SK-N-SH (cell line): ENCODE results near the gene AFP. TPM values are rescaled to one million over a fixed set of nuclear protein-coding genes. Genes with fewer than 3 reads are reported as not detected.

Experiments
- CTCF ChIA-PET: fragments of 300-600, 350-600 bp; formaldehyde crosslinking; extraction: SDS; loops from one replicate; lab custom pipeline; 2021; lab: Yijun Ruan, JAX
- POLR2A ChIA-PET: fragments of 350-600 bp; sonication (Branson Sonifier 250); formaldehyde crosslinking; extraction: SDS; loops from one replicate; lab custom pipeline; 2020; ENCODE audit warnings: antibody characterized with exemption, inconsistent platforms; lab: Yijun Ruan, JAX
- DNase-seq: peaks from one replicate; pipeline ENCODE4 v3.0.0; 2012
- H2AFZ ChIP-seq: fragments of 200-600 bp; sonication (generic); 2 replicates; pipeline ENCODE4 v1.8.1; 2016; ENCODE audit warnings: antibody characterized with exemption, mild to moderate bottlenecking, low read depth
- H3F3A ChIP-seq: fragments of 200-600 bp; sonication (generic); replicated peaks from 2 replicates; pipeline ENCODE3; 2016; ENCODE audit warnings: antibody characterized with exemption, mild to moderate bottlenecking; ENCODE audit not compliant: insufficient read depth
- H3K27ac ChIP-seq, 2 experiments: fragments of 200-500 bp in 1 of 2; fragments of 200-600 bp in 1 of 2; sonication (Bioruptor generic) in 1 of 2; sonication (generic), shearing (Covaris generic) in 1 of 2; 2 replicates each; pipeline versions ENCODE4 v1.5.1 to v1.6.1; 2014 to 2016; ENCODE audit warnings: low read depth in 2 of 2, inconsistent platforms in 1 of 2, low read length in 1 of 2, mild to moderate bottlenecking in 1 of 2, mixed read lengths in 1 of 2
- H3K27me3 ChIP-seq: fragments of 200-600 bp; sonication (generic), shearing (Covaris generic); 2 replicates; pipeline ENCODE4 v1.6.1; 2016; ENCODE audit warnings: mixed run types; ENCODE audit not compliant: insufficient read depth
- H3K36me3 ChIP-seq, 2 experiments: fragments of 200-500 bp in 1 of 2; fragments of 200-600 bp in 1 of 2; sonication (Bioruptor generic) in 1 of 2; sonication (generic) in 1 of 2; replicated peaks in 1 of 2; 2 replicates each; pipeline versions ENCODE3 to v1.5.1; 2014 to 2016; ENCODE audit warnings: low read length in 1 of 2, mild to moderate bottlenecking in 1 of 2; ENCODE audit not compliant: insufficient read depth in 2 of 2, control insufficient read depth in 1 of 2
- H3K4me1 ChIP-seq, 2 experiments: fragments of 200-500 bp in 1 of 2; fragments of 200-600 bp in 1 of 2; sonication (Bioruptor generic) in 1 of 2; sonication (generic), shearing (Covaris generic) in 1 of 2; 2 replicates each; pipeline versions ENCODE4 v1.5.1 to v1.6.1; 2014 to 2016; ENCODE audit warnings: low read depth in 1 of 2, low read length in 1 of 2, mixed run types in 1 of 2; ENCODE audit not compliant: insufficient read depth in 2 of 2, control insufficient read depth in 1 of 2
- H3K4me2 ChIP-seq: fragments of 200-600 bp; sonication (generic), shearing (Covaris generic); 2 replicates; pipeline ENCODE4 v1.6.1; 2017; ENCODE audit warnings: mixed run types
- H3K4me3 ChIP-seq, 2 experiments: fragments of 200-500 bp in 1 of 2; fragments of 200-600 bp in 1 of 2; sonication (Bioruptor generic) in 1 of 2; sonication (generic), shearing (Covaris generic) in 1 of 2; 2 replicates each; pipeline versions ENCODE4 v1.5.1 to v1.8.1; 2014 to 2016; ENCODE audit warnings: low read depth in 2 of 2, inconsistent platforms in 1 of 2, low read length in 1 of 2, mild to moderate bottlenecking in 1 of 2, mixed read lengths in 1 of 2, moderate library complexity in 1 of 2
- H3K79me2 ChIP-seq: fragments of 200-600 bp; sonication (generic); 2 replicates; pipeline ENCODE4 v1.8.1; 2017; ENCODE audit warnings: mild to moderate bottlenecking; ENCODE audit not compliant: insufficient read depth
- H3K9ac ChIP-seq: fragments of 200-600 bp; sonication (generic); 2 replicates; pipeline ENCODE4 v1.6.1; 2017; ENCODE audit warnings: mixed run types
- H3K9me2 ChIP-seq: fragments of 200-600 bp; sonication (generic); 2 replicates; pipeline ENCODE4 v1.6.1; 2017; ENCODE audit warnings: mixed run types
- H3K9me3 ChIP-seq: fragments of 200-600 bp; sonication (generic); 2 replicates; pipeline ENCODE4 v1.6.1; 2017; ENCODE audit warnings: mixed run types, mild to moderate bottlenecking, moderate library complexity
- H4K20me1 ChIP-seq: fragments of 200-600 bp; sonication (generic); 2 replicates; pipeline ENCODE4 v1.6.1; 2017; ENCODE audit warnings: mild to moderate bottlenecking, mixed run types; ENCODE audit not compliant: insufficient read depth
- CHD2 ChIP-seq: fragments of 150-350 bp; IDR thresholded peaks from 2 replicates; pipeline ENCODE4 v1.6.1; 2018; ENCODE audit warnings: low read length; ENCODE audit not compliant: partially characterized antibody
- ELF1 ChIP-seq: IDR thresholded peaks from 2 replicates; pipeline ENCODE4 v1.4.0; 2012
- EP300 ChIP-seq, 2 experiments: IDR thresholded peaks; 2 replicates each; pipeline versions ENCODE4 v1.4.0 to v1.6.1; 2012; ENCODE audit warnings: borderline replicate concordance in 1 of 2, low read depth in 1 of 2, low read length in 1 of 2
- EZH2phosphoT487 ChIP-seq: fragments of 200-600 bp; sonication (generic); IDR thresholded peaks from 2 replicates; pipeline ENCODE4 v1.6.1; 2017; ENCODE audit warnings: low read depth, mixed run types, mild to moderate bottlenecking, antibody characterized with exemption, moderate library complexity, borderline replicate concordance
- GATA2 ChIP-seq: sonication (generic); formaldehyde crosslinking; IDR thresholded peaks from 2 replicates; pipeline ENCODE4 v1.5.0; 2020; ENCODE audit warnings: mild to moderate bottlenecking, missing genetic modification reagents
- MAX ChIP-seq: IDR thresholded peaks from 2 replicates; pipeline ENCODE4 v1.4.0; 2012; ENCODE audit warnings: low read depth
- MEF2A ChIP-seq: IDR thresholded peaks from 2 replicates; pipeline ENCODE4 v1.4.0; 2012; ENCODE audit warnings: low read depth, borderline replicate concordance
- NFIC ChIP-seq: IDR thresholded peaks from 2 replicates; pipeline ENCODE4 v1.4.0; 2012; ENCODE audit warnings: borderline replicate concordance
- NRF1 ChIP-seq: IDR thresholded peaks from 2 replicates; pipeline ENCODE4 v1.6.1; 2012; ENCODE audit warnings: low read depth, mild to moderate bottlenecking, low read length
- PBX3 ChIP-seq: IDR thresholded peaks from 2 replicates; pipeline ENCODE4; 2012
- RAD21 ChIP-seq: IDR thresholded peaks from 2 replicates; pipeline ENCODE4 v1.6.1; 2012; ENCODE audit warnings: mild to moderate bottlenecking, low read length
- RXRA ChIP-seq: IDR thresholded peaks from 2 replicates; pipeline ENCODE4 v1.4.0; 2012; ENCODE audit warnings: low read depth, mild to moderate bottlenecking, borderline replicate concordance
- SIN3A ChIP-seq: IDR thresholded peaks from 2 replicates; pipeline ENCODE4 v1.6.1; 2012; ENCODE audit warnings: low read depth, mild to moderate bottlenecking, low read length, moderate library complexity, borderline replicate concordance
- SMC3 ChIP-seq: IDR thresholded peaks from 2 replicates; pipeline ENCODE4 v1.6.1; 2012; ENCODE audit warnings: low read depth, low read length, improper control_type of control experiment
- TAF1 ChIP-seq: IDR thresholded peaks from 2 replicates; pipeline ENCODE4 v1.6.1; 2012; ENCODE audit warnings: low read depth, mild to moderate bottlenecking, low read length, moderate library complexity, borderline replicate concordance
- TCF12 ChIP-seq: IDR thresholded peaks from 2 replicates; pipeline ENCODE4 v1.4.0; 2012
- TEAD4 ChIP-seq: IDR thresholded peaks from 2 replicates; pipeline ENCODE4 v1.4.0; 2012; ENCODE audit warnings: mild to moderate bottlenecking, borderline replicate concordance; ENCODE audit not compliant: insufficient read depth
- YY1 ChIP-seq: IDR thresholded peaks from 2 replicates; pipeline ENCODE4 v1.4.0; 2012; ENCODE audit warnings: low read depth, mild to moderate bottlenecking
- ZBTB33 ChIP-seq: IDR thresholded peaks from 2 replicates; pipeline ENCODE4 v1.4.0; 2012; ENCODE audit warnings: low read depth, borderline replicate concordance
- WGBS: methylation state at CpG from one replicate; pipeline ENCODE4 v1.1.6; 2017; ENCODE audit warnings: low lambda C conversion rate; 5-methylcytosine and 5-hydroxymethylcytosine counted together
- polyA plus RNA-seq, 3 experiments: library from polyadenylated mRNA; depleted of rRNA; stranded (reverse); fragments of >200 nt; gene quantifications; 2 replicates each; pipeline ENCODE4 v1.2.3, GENCODE V29; 2012
- TF ChIP-seq, protein P1 (sequence below): fragments of 150-350 bp; IDR thresholded peaks from 2 replicates; pipeline ENCODE4 v1.6.1; 2017; ENCODE audit warnings: antibody characterized with exemption, low read length, low read depth, borderline replicate concordance
- TF ChIP-seq, protein P2 (sequence below): fragments of 200-600 bp; sonication (generic); IDR thresholded peaks from 2 replicates; pipeline ENCODE4 v1.6.1; 2017; ENCODE audit warnings: antibody characterized with exemption, mild to moderate bottlenecking, moderate library complexity

Gene AFP
- polyA plus RNA-seq, 1 of the 3 experiments (the other 2 are of a cell fraction), result 0.28 TPM

DNA sequence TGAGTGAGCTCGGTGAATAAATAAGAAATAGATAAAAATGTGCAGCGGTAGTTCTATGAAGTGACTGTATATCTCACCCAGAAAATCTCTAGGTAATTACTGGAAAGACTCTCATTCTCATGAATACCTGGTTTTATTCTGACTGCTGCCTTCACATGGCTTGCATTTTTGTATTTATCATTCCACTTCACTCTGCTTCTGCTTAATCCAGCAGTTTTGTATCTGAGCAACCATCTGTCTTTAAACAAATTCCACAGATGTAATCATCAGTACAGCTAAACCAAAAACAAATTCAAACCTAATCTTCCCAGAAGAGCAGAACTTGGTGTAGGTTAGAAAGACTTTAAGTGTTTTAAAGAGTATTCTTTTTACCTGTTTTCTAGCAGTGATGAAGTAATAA is 43.1 kb upstream of the AFP start (continued):
- TF ChIP-seq EZH2phosphoT487, result no peak
- TF ChIP-seq RAD21, result no peak
- TF ChIP-seq, protein P1, sequence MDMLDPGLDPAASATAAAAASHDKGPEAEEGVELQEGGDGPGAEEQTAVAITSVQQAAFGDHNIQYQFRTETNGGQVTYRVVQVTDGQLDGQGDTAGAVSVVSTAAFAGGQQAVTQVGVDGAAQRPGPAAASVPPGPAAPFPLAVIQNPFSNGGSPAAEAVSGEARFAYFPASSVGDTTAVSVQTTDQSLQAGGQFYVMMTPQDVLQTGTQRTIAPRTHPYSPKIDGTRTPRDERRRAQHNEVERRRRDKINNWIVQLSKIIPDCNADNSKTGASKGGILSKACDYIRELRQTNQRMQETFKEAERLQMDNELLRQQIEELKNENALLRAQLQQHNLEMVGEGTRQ, result no peak
- TF ChIP-seq TEAD4, result no peak
- no peak for TF ChIP-seq EP300 (IDR thresholded peaks at IDR 0.05; ENCODE audit: borderline replicate concordance in 1 of 2, low read depth in 1 of 2, low read length in 1 of 2)
- TF ChIP-seq SIN3A, result no peak
- TF ChIP-seq MEF2A, result no peak
- no peak for TF ChIP-seq NFIC
- no peak for TF ChIP-seq TCF12

- H3K27ac ChIP-seq, result no peak overlapping the region
- no peaks in the 10 kb centered on the region for H3K9me2 ChIP-seq
- POLR2A ChIA-PET, result no interaction called here
- WGBS, result 13% methylated on average over 1 of the region's 1 CpG
- peaks cover 23% of the 10 kb centered on the region; the same call in 1 of the 2 replicates for H3K27me3 ChIP-seq
- H2AFZ ChIP-seq, result no peak overlapping the region
- TF ChIP-seq MAX, result no peak
- TF ChIP-seq CHD2, result no peak
- TF ChIP-seq TCF12, result no peak
- TF ChIP-seq ELF1, result no peak
- TF ChIP-seq GATA2, result no peak
- TF ChIP-seq NRF1, result no peak
- no peak for TF ChIP-seq YY1
- TF ChIP-seq, protein P2, sequence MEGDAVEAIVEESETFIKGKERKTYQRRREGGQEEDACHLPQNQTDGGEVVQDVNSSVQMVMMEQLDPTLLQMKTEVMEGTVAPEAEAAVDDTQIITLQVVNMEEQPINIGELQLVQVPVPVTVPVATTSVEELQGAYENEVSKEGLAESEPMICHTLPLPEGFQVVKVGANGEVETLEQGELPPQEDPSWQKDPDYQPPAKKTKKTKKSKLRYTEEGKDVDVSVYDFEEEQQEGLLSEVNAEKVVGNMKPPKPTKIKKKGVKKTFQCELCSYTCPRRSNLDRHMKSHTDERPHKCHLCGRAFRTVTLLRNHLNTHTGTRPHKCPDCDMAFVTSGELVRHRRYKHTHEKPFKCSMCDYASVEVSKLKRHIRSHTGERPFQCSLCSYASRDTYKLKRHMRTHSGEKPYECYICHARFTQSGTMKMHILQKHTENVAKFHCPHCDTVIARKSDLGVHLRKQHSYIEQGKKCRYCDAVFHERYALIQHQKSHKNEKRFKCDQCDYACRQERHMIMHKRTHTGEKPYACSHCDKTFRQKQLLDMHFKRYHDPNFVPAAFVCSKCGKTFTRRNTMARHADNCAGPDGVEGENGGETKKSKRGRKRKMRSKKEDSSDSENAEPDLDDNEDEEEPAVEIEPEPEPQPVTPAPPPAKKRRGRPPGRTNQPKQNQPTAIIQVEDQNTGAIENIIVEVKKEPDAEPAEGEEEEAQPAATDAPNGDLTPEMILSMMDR, result no peak
- TF ChIP-seq PBX3, result no peak
- TF ChIP-seq EZH2phosphoT487, result no peak
- TF ChIP-seq ZBTB33, result no peak
- no peak for TF ChIP-seq SMC3
- TF ChIP-seq TAF1, result no peak
- no peak for TF ChIP-seq RXRA
- no peak for TF ChIP-seq TEAD4
- TF ChIP-seq, protein P1, result no peak
- no peaks in the 10 kb centered on the region for H3K79me2 ChIP-seq
- H3K4me1 ChIP-seq, result no peaks in the 10 kb centered on the region
- no peaks in the 10 kb centered on the region for H4K20me1 ChIP-seq
- H3F3A ChIP-seq, result no peaks in the 10 kb centered on the region
- H3K9me3 ChIP-seq, result no peaks in the 10 kb centered on the region
- no peak overlapping the region for H3K4me3 ChIP-seq
- CTCF ChIA-PET, result no interaction called here
- no peak for DNase-seq
- no peak overlapping the region for H3K9ac ChIP-seq
- H3K36me3 ChIP-seq, result no peaks in the 10 kb centered on the region
- H3K4me2 ChIP-seq, result no peak overlapping the region
Measured at GRCh38 chr4:73396304-73396703, 39.7 kb upstream of the AFP start.
